Urothelium cell line (cell line): ENCODE measurements around the gene RHOH.

Source experiments
- DNase-seq: peaks from one replicate; pipeline ENCODE4 v3.0.0; 2011; ENCODE audit warnings: low spot score, mixed read lengths
- FAIRE-seq: peaks from 2 replicates; lab custom pipeline; 2011; peaks lifted over from hg19 to GRCh38; lab: Jason Lieb, UNC

RHOH gene

DNA sequence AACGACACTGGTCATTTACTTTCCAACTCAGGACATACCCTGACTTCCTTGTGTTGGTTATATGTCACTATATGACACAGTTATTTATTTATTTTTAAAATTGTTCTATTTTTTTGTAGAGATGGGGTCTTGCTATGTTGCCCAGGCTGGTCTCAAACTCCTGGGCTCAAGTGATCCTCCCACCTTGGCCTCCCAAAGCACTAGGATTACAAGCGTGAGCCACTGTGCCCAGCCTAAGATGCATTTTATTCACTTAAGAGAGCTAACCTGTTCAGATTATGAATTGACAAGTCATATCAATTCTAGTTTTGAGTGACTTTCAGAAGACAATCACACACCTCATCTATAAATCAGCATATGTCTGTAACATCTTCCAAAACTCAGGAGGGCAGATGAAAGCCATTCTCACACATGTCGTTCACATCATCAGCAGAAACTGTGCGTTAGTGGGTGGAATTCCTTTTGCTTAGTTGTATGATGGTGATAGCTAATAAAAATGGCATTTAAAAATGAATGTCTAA, 9.4 kb upstream of the RHOH start:
- DNase-seq (no peak), FAIRE-seq (no peak)

DNA sequence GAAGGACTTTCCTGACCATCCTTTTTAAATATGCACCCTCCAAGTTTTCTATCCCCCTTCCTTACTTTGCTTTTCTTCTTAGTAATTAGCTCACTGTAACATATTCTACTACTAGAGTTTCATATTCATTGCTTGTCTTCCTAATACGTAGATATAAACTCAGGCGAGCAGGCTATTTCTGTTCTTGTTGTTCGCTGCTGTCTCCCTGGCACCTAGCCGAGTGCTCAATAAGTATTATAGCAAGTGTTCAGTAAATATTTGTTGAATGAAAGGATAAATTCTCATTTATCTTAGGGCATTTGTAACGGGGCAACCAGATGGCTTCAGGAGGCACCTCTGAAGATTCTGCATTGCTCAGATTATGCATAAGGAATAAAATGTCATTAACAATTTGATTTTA, 6.8 kb upstream of the RHOH start:
- DNase-seq (no peak), FAIRE-seq (no peak)

GRCh38 chr4:40190465-40190864, 6.4 kb upstream of the RHOH start:
- no peak for FAIRE-seq
- DNase-seq = no peak

GRCh38 chr4:40190880-40191815, 5.7 kb upstream of the RHOH start:
- DNase-seq (no peak), FAIRE-seq (no peak)

- DNase-seq = no peak
- FAIRE-seq = no peak
Measured at GRCh38 chr4:40192114-40193015, 4.5 kb upstream of the RHOH start.

GRCh38 chr4:40193016-40193571, 3.7 kb upstream of the RHOH start:
- no peak for FAIRE-seq
- no peak for DNase-seq

DNA sequence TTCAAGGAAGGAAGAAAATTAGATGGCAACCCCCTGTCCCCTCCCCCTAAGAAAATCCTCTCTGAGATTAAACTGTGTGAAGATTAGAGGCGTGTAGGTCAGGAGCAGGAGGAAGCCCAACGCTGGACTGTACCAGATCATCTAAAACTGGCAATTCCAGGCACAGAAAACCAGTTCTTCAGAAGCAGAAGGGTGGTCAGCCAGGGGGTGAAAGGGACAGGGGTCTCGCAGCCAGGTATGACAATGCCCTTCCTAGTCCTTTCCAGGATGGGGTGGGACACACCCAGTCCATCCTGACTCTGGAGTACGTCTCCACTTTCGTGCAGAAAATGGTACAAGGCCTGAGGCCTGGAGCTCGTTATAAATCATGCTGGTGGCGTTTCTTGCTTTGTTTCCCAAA, 3.3 kb upstream of the RHOH start:
- no peak for DNase-seq

GRCh38 chr4:40194602-40195161, 2.1 kb upstream of the RHOH start:
- FAIRE-seq (no peak), DNase-seq (no peak)

More for the DNA sequence above, 3.3 kb upstream of the RHOH start:
- FAIRE-seq = no peak

DNA sequence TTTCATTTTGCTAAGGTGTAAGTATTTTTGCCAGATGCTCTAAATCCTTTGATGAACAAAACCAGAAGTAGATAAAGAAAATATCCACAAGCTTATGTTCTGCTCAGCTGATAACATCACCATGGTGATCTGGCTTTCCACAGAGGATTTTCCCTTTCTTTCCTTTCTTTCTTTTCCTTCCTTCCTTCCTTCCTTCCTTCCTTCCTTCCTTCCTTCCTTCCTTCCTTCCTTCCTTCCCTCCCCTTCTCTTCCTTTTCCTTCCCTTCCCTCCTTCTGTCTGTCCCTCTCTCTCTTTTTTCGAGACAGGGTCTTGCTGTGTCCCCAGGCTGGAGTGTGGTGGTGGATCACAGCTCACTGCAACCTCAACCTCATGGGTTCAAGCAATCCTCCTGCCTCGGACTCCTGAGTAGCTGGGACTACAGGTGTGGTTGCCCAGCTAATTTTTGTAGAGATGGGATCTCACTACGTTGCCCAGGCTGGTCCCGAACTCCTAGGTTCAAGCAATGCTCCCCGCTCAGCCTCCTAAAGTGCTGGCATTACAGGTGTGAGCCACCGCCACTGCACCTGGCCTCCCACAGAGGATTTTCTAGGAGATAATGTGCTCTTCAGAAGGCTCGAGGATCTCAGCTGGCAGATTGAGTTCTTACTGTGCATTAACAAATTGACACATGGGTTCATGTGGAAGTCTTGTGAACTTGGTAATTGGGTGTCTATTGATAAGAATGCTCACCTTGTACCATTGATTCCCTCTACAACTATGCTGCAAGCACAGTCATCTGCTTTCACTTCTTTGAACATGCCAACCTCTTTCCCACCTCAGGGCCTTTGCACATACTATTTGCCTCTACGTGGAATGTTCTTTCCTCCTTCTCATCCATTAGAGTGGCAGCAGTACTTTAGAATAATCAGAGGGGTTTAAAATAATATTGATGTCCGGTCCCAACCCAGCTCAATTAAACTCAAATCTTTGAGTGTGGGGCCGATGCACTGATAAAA, 1.4 kb upstream of the RHOH start:
- no peak for DNase-seq

DNA sequence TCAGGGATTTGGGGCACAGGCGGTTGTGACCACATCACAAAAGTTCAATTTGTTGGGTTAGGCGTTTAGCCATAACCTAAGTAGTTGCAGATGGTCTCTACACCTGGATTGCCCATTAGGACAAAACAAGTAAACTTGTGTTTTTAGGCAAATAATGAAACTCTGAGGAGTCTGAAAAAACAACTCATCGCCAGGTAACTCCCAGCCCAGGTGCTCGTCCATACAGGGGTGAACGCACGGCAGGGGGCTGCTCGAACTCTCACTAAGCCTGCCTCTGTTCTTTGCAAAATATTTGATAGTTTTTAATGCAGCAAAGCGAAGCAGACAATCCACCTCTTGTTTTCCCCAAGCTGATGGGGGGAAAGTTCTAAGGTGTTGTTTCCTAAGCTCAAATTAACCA, 559 bp upstream of the RHOH start:
- DNase-seq (no peak), FAIRE-seq (peak; percentile 17)

More for the DNA sequence above, 1.4 kb upstream of the RHOH start:
- FAIRE-seq = no peak

GRCh38 chr4:40197879-40198689, 1.3 kb downstream of the RHOH start:
- no peak for DNase-seq

DNA sequence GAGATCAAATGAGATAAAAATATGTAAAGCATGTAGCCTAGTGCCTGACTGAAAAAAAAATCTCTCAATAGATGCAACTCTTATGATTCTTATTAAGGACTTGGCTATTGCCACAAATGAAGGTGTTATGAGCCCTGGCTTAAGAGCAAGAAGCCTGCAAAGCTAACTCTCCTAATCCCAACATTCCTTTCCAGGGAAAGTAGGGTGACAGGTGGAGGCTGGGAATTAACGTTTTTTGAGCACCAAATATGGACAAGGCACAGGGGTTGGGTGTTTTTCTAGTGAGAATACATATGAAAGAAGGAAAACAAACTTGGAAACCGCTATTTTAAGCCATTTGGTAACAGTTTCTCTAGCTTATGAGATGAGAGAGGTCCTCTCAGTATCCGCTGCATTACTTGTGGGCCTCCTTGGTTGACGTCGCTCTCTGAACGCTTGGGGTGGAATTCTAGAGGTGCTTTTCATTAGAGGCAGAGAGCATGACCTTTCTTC, 2.4 kb downstream of the RHOH start:
- no peak for FAIRE-seq

More at GRCh38 chr4:40197879-40198689, 1.3 kb downstream of the RHOH start:
- FAIRE-seq = no peak

GRCh38 chr4:40199999-40200874, 3.4 kb downstream of the RHOH start:
- FAIRE-seq = peak; percentile 48
- DNase-seq = no peak

More for the DNA sequence above, 2.4 kb downstream of the RHOH start:
- DNase-seq = no peak

GRCh38 chr4:40200875-40201801, 4.3 kb downstream of the RHOH start:
- FAIRE-seq (no peak), DNase-seq (no peak)

DNA sequence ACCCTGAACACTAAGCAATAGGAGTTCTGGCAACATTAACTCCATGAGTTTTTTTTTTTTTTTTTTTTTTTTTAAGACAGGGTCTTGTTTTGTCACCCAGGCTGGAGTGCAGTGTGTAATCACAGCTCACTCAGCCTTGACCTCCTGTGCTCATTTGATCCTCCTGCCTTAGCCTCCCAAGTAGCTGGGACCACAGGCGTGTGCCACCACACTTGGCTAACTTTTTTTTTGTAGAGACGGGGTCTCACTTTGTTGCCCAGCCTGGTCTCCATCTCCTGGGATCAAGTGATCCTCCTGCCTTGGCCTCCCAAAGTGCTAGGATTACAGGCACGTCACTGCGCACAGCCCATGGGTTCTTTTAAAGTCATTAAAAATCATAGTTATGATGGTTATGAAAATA, 5.1 kb downstream of the RHOH start:
- no peak for DNase-seq
- FAIRE-seq = no peak

DNA sequence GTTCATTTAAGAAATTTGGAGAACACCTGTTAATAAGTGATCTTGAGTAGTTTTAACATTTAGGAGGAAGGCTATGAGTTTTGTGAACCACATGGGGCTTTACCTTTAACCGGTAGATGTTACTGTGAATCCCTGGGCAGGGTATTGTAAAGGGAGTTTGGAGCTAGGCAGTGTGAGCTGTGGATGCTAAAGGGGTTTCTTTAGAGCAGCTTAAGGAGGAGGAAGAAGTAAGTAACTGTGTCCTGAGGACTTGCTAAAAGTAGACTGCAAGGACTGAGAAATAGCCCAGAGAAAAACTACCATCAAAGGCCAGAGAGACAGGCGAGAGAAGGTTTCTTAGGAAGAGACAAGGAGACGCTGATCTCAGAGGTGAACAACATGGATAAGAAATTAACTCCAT, 5.6 kb downstream of the RHOH start:
- FAIRE-seq (no peak), DNase-seq (no peak)
